Left ventricle myocardium inferior (tissue), 1 donor: ENCODE results near the gene DOCK4. TPM values are rescaled to one million over a fixed set of nuclear protein-coding genes. Genes with fewer than 3 reads are reported as not detected.

Experiments
- DNase-seq: peaks from one replicate; pipeline ENCODE4 v3.0.0-alpha.2; 2020
- H3K27ac ChIP-seq: fragments of 200-600 bp; replicated peaks from 2 replicates; pipeline ENCODE4 v1.8.0; 2021
- H3K27me3 ChIP-seq: fragments of 200-600 bp; 2 replicates; pipeline ENCODE4 v1.8.0; 2021; ENCODE audit warnings: low read depth
- H3K36me3 ChIP-seq: fragments of 200-600 bp; 2 replicates; pipeline ENCODE4 v1.8.0; 2021
- H3K4me1 ChIP-seq: fragments of 200-600 bp; 2 replicates; pipeline ENCODE4 v1.8.0; 2021
- H3K4me3 ChIP-seq: fragments of 200-600 bp; 2 replicates; pipeline ENCODE4 v1.8.0; 2021; ENCODE audit warnings: mild to moderate bottlenecking, moderate library complexity
- H3K9me3 ChIP-seq: fragments of 200-600 bp; replicated peaks from 2 replicates; pipeline ENCODE4 v1.8.0; 2021
- intact Hi-C: fragments of 100-400 bp; cut with micrococcal nuclease; formaldehyde crosslinking; loops from one replicate; pipeline ENCODE4 v1.11.0; 2022
- total RNA-seq: library from RNA; stranded (reverse); fragmentation: NEBNext Ultra II Directional; extraction: Animal tissue kit (Norgen Biotek cat#: 25700); gene quantifications from one replicate; pipeline ENCODE4 v1.2.1, GENCODE V29; 2021
- TF ChIP-seq, protein P1 (sequence below): fragments of 200-600 bp; IDR thresholded peaks from 2 replicates; pipeline ENCODE4 v1.8.0; 2021; ENCODE audit warnings: antibody characterized with exemption, mild to moderate bottlenecking, borderline replicate concordance
- donor health status: DM: no; HTN: yes; CAD: no; lungs with severe emphysema.

DOCK4 gene
- total RNA-seq, 1 donor from 2014 or later: 15.2 TPM

- DNase-seq: no peak
- H3K27me3 ChIP-seq: no peaks in the 10 kb centered on the region
- no peaks in the 10 kb centered on the region for H3K36me3 ChIP-seq
- TF ChIP-seq, protein P1, sequence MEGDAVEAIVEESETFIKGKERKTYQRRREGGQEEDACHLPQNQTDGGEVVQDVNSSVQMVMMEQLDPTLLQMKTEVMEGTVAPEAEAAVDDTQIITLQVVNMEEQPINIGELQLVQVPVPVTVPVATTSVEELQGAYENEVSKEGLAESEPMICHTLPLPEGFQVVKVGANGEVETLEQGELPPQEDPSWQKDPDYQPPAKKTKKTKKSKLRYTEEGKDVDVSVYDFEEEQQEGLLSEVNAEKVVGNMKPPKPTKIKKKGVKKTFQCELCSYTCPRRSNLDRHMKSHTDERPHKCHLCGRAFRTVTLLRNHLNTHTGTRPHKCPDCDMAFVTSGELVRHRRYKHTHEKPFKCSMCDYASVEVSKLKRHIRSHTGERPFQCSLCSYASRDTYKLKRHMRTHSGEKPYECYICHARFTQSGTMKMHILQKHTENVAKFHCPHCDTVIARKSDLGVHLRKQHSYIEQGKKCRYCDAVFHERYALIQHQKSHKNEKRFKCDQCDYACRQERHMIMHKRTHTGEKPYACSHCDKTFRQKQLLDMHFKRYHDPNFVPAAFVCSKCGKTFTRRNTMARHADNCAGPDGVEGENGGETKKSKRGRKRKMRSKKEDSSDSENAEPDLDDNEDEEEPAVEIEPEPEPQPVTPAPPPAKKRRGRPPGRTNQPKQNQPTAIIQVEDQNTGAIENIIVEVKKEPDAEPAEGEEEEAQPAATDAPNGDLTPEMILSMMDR: no peak
- intact Hi-C loops: no loop called here
- H3K9me3 ChIP-seq: no peaks in the 10 kb centered on the region
- H3K4me3 ChIP-seq: no peak overlapping the region
- peak overlapping the region; percentile 55 for H3K27ac ChIP-seq
- H3K4me1 ChIP-seq: peaks cover 57% of the 10 kb centered on the region
Measured at GRCh38 chr7:111954056-111954455, 252.1 kb downstream of the DOCK4 start.

DNA sequence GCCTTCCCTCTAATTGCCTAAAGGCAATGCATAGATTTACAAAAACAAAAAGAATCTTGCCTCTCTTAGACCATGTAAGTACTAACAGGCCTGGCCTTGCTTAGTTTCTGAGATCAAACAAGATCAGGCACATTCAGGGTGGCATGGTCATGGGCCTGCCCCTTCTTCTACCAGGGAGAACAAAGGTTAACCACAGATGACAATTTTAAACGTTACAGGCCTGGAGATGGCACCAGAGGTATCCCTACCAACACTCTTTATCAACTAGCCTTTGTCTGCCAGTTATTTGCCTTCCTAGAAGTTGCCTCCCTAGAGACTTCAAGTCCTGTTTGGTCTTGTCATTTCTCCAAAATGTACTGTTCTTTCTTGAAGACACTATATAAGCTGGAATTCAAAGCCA is 252.6 kb downstream of the DOCK4 start:
- no peak overlapping the region for H3K4me3 ChIP-seq
- peak overlapping the region; percentile 55 for H3K27ac ChIP-seq
- peaks cover 52% of the 10 kb centered on the region for H3K4me1 ChIP-seq
- H3K36me3 ChIP-seq: no peaks in the 10 kb centered on the region
- intact Hi-C loops: no loop called here
- H3K9me3 ChIP-seq: no peaks in the 10 kb centered on the region
- H3K27me3 ChIP-seq: no peaks in the 10 kb centered on the region
- TF ChIP-seq, protein P1: peak; percentile 48
- DNase-seq: no peak

- Histone ChIP-seq H3K4me3 (no peak overlapping the region), H3K27me3 (no peaks in the 10 kb centered on the region), H3K4me1 (peaks cover 44% of the 10 kb centered on the region), H3K36me3 (no peaks in the 10 kb centered on the region), H3K27ac (no peak overlapping the region), H3K9me3 (no peaks in the 10 kb centered on the region)
- intact Hi-C loops: no loop called here
- TF ChIP-seq, protein P1: no peak
- DNase-seq: no peak
Measured at GRCh38 chr7:111952783-111953182, 253.4 kb downstream of the DOCK4 start.

GRCh38 chr7:111951052-111951451 is 255.1 kb downstream of the DOCK4 start:
- Histone ChIP-seq H3K36me3 (no peaks in the 10 kb centered on the region), H3K27ac (no peak overlapping the region)
- intact Hi-C loops: no loop called here

GRCh38 chr7:111942450-111943081 is 263.6 kb downstream of the DOCK4 start:
- TF ChIP-seq, protein P1: no peak
- intact Hi-C loops: no loop called here
- Histone ChIP-seq H3K9me3 (peaks cover 27% of the 10 kb centered on the region), H3K27ac (no peak overlapping the region), H3K27me3 (no peaks in the 10 kb centered on the region), H3K36me3 (peaks cover 65% of the 10 kb centered on the region), H3K4me1 (peaks cover 4% of the 10 kb centered on the region), H3K4me3 (no peak overlapping the region)
- DNase-seq: no peak

More at GRCh38 chr7:111951052-111951451, 255.1 kb downstream of the DOCK4 start:
- Histone ChIP-seq H3K27me3 (no peaks in the 10 kb centered on the region), H3K9me3 (no peaks in the 10 kb centered on the region), H3K4me1 (peaks cover 36% of the 10 kb centered on the region), H3K4me3 (no peak overlapping the region)
- DNase-seq: no peak
- TF ChIP-seq, protein P1: no peak
